HG03045 (cell line): ENCODE data around the gene PPP1R12C.
"Not testable (repeated sequence)": the region's sequence is repeated elsewhere in the genome, so short reads cannot be mapped to it uniquely, and the experiment has no call there.

Experiments used
- ATAC-seq: cut with Tn5 transposase; IDR thresholded peaks from one replicate; pipeline ENCODE4 v1.9.1; 2021; ENCODE audit warnings: mild to moderate bottlenecking, moderate library complexity; ENCODE audit not compliant: unreplicated experiment

Gene PPP1R12C

GRCh38 chr19:55116859-55117662, at the start of gene PPP1R12C:
PPP1R12C (minus strand) TSS chr19:55117637; CDS start chr19:55117543, 94 bp downstream.
- peak; percentile 16 for ATAC-seq

DNA sequence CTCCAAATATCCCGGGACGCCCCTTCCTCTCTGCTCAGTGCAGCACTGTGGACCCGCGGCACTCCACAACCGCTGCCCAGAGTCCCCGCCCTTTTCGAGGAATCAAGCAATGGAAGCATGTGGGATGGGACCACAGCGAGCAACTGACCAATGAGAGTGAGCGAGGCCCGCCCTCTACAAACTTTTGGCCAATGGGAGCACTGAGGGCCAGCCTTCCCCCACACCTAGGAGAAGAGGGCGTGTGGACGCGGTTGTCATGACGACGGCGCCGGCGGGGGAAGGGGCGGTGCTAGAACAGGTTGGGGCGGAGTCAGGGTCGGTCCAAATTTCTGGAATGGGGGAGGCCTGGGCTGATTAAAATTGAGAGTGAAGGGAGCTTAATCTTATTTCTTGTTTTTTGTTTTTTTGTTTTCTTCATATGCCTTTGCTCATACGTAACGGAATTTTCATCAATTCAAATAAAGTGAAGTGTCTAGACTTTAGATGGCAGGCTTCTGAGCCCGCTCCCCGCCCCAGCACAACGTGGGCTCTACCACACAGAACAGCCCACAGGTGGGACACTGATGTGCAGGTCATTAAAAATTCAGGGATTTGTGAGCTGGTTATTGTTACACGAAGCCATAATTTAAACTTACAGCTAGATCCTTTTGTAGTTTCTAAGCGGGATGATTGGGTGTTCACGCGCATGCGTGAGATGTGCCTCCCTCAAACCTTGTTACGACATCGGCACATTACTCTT, 49.3 kb upstream of the PPP1R12C start, which contains the start of gene DNAAF3:
TSS of gene DNAAF3 (minus strand) at position 84 of the 739 bp plus-strand sequence. CDS start 200 bp downstream, outside the sequence.
- no peak for ATAC-seq

DNA sequence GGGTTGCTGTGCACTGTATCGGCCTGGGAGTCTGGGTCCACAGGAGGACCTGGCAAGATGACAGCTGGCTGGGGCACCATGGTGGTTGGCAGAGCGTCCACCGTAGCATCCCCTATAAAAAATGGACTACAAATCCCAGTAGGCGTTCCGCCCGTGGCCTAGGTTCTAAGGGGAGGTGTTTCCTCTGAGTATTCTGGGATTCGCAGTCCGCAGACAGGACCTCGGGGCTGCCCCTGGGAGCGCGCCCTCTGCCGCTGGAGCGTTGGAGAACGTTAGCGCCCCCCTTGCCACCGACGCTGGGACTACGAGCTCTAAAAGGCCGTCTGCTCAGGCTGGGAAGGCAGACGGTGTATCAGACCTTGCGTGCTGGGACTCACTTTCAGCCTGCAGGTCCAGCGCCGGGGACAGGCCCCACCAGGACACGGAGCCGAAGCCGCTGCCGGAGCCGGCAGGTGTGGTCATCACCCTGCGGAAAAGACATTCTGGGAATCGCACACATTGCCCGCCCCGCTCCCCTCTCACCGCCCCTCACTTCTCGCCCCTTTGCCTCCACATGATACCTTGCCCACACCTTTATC, 48.6 kb upstream of the PPP1R12C start:
- no peak for ATAC-seq

GRCh38 chr19:55161571-55162322, 44.3 kb upstream of the PPP1R12C start:
- no peak for ATAC-seq

GRCh38 chr19:55160986-55161365, 43.5 kb upstream of the PPP1R12C start:
- ATAC-seq, result no peak

DNA sequence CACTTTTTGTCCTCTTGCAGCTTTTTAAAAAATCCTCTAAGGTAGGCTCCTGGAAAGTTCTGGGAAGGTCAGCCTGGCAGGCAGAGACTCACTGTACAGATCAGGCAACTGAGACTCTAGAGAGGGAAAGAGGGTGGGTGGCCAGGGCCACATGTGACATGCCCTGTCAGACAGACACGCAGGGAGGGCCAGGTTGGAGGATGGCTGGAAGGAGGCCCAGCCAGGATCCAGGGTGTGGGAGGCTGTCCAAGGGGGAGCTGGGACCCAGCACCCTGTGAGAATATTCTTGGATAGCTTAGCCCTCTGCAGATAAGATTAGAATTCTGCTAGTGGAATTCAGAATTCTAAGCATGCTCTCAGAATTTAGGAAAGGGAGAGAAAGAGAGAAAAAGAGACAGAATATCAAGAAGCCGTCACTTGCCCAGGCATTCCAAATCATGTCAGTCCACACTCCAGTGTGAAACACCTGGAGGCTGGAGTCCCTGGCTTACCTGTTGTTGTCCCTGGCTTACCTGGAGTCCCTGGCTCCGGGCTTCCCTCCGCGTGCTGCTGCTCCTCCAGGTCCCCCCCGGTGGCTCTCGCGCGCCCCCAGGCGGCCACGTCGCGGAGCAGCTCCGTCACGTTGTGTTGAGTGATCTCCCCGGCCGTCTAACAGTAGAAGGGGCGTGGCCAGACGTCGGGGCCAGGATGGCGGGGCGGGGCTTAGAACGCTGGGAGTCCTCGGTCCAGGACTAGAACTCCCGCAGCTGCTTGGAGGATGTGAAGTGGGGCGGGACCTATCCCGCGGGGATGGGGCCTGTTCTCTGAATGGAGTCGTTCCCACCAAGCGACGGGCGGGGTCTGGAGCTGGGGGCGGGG, 42.9 kb upstream of the PPP1R12C start:
- ATAC-seq, result no peak

DNA sequence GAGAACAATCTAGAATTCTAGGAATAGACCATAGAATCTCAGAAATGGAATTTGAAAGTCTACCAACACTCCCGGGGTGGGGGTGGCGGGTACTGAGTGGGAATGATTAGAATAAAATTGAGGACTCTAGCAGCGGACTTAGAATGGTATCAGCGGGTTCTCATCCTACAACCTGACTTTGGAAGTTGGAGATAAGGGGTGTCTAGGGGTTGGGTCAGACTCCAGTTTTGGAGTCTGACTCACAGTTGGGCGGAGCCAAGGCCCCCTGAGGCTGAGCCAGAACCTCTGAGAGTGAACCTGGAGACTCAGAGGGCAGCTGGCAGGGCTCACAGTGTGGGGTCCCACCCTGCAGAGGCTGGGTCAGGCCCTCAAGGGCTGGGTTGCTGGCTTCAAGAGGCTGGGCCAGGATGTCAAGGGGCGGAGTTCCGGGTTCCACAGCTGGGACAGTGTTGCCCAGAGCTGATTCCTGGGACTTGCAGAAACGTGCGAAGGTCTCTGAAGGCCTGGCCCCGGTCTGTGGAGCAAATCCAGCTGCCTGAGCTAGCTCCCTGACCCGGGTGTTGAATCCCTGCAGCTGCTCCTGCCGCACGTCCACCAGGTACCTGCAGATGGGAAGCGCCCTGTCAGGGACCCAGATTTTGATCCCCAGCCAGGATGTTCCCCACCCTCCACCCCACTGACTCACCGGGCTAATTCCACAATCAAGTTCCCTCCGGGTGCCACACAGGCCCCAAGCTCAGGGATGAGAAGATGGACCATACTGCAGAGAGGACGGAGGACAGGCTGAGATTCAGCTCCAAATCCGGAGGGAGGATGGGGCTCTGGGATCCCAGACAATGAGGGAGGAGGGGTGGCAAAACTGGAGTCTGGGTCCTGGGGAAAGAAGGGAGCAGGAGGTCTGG, 41.7 kb upstream of the PPP1R12C start:
- no peak for ATAC-seq

DNA sequence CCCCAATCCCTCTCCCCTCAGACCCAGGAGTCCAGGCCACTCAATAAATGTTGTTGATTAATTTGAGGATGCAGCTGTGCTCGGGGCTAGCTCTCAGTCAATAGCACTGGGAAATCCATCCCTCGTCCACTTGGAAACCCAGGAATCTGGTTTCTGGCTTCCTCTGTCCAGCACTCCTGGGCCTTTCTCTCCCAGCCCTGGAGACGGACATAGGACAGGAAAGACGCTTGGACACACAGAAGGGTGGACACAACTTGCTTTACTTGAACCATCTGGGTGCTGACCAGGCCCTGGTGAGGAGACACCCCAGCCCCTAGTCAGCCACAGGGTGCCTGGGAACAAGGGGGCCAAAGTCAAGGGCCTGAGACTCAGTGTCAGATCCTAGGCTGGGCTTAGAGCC, 41.0 kb upstream of the PPP1R12C start:
- no peak for ATAC-seq

GRCh38 chr19:55157064-55157908, 39.8 kb upstream of the PPP1R12C start, which contains the start of gene TNNI3:
TNNI3 (minus strand) TSS chr19:55157732; CDS start chr19:55157589, 143 bp downstream.
- ATAC-seq, result no peak

DNA sequence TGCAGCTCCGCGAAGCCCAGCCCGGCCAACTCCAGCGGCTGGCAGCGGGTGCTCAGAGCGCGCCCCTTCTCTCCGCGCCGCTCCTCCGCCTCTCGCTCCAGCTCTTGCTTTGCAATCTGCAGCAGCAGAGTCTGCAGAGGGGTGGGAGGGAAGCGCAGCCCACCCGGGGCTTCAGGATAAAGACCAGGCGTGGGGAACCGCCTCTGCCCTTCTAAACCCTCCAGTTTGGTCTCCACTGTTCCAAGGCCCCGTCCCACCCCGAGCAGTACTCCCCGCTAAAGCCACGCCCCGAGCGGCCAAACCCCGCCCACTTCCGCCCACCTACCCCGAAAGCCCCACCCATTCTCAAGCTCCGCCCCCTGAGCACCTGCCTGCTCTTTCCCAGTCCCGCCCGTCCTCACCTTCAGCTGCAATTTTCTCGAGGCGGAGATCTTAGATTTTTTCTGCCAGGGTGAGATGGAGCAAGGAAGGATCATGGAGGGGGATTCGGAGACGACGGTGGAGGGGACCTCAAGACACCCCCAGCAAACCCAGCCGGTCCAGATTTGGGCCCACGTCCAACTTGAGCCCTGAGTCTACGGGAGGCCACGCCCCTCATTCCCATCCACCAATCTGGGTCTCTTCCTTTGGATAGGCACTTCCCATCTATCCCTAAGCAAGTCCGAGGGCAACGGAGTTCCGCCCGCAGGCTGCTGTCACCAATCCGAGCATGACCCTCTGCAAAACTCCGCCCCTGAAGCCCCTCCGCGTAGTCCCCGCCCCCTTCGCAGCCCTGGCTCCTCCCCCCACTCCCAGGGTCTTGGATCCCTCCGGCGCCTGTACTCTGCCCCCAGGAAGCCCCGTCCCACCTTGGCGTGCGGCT, 39.0 kb upstream of the PPP1R12C start:
- no peak for ATAC-seq

- ATAC-seq, result not testable (repeated sequence)
These were observed 38.3 kb upstream of the PPP1R12C start for GRCh38 chr19:55155784-55156183.

- ATAC-seq, result no peak
These were observed 36.3 kb upstream of the PPP1R12C start for GRCh38 chr19:55153652-55154264.

GRCh38 chr19:55152017-55152416, 34.6 kb upstream of the PPP1R12C start:
- no peak for ATAC-seq

DNA sequence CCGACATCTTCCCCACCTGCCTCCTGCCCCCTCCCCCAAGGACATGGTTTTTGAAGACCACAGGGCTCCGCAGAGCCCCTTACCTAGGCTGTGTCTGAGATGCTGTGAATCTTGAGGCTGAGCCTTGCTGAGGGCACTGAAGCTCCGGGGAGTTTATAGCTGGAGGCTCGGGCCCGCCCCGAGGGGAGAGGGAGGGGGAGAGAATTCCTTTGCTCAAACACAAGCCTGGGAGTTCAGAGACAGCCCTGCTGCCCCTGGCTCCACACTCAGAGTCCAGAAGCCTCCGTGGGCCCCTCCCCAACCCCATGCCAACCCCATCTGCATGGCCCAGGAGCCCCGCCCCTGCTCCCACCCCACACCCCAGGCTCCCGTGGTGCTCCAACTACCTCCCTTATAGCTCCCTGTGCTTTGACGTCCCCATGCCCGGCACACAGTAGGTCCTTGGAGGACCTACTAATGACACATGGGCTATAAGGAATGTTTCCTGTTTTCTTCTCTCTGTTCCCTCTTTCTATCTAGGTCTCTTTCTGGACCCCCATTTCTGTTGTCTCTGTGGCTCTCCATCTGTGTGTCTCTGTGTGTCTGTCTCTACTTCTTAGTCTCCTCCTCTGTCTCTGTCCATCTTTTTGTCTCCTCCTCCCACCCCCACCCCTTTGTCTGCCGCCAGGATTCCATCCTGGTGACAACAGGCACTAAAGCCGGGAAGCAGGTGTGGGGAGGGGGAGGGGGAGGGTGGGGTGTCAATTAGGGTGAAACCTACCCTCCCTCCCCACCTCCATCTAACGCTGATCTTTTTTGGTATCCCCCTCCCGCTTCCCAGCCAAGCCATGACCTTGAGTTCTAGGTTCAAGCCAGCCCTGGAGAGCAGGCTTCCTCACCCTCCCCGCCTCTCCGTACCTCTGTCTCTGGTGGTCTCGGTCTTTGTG, 31.9 kb upstream of the PPP1R12C start, which contains the start of gene TNNT1:
TSS of gene TNNT1 (minus strand) at position 129 of the 926 bp plus-strand sequence. CDS start 2,049 bp downstream, outside the sequence.
- no peak for ATAC-seq

DNA sequence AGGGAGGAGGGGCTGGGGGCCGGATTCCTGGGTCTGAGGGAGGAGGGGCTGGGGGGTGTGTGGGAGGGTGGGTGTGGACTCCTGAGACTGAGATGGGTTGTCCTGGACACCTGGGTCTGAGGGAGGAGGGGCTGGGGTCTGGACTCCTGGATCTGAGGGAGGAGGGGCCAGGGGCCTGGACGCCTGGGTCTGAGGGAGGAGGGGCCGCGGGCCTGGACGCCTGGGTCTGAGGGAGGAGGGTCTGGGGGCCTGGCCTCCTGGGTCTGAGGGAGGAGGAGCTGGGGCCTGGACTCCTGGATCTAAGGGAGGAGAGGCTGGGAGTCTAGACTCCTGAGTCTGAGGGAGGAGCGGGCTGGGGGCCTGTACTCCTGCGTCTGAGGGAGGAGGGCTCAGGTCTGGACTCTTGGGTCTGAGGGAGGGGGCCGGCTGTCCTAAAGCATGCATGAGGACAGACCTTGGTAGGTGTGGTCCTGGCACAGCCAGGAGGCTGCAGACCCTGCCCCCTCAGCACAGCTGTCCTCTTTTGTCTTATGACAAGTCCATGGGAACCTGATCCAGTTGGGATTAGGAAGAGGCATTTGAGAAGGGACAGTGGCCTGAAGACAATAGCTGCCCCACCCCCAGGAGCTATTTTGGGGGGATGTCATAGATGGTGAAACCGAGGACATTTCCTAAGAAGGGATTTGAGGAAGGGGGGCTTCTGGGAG, 30.3 kb upstream of the PPP1R12C start:
- ATAC-seq, result no peak
